NCI-H2171 treated with DMSO at 0.1 percent for 48 hours (cell line): ENCODE measurements around the gene C1orf210.

Experiments
- DNase-seq: peaks from one replicate; lab custom pipeline; 2025; lab: John Stamatoyannopoulos, UW

C1orf210 gene

DNA sequence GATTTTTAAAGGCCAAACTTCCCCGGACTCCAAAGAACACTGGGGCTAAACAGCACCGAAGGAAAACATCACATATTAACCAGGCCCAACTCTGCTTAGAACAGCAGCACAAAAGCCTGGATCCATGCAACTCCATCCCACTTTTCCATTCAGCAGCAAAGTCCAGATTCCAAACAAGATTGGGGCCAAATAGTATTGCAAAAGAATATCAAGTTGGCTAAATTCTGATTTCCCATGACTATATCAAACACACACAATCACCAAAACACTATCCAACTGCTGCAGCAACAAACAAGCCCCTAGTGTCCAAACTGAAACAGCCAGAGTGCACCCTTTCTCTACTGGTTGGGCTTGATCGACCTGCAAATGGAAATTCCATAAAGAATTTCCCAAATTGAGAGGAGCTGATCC is 35.0 kb downstream of the C1orf210 start:
- DNase-seq = no peak

- DNase-seq = no peak
These were observed 38.0 kb downstream of the C1orf210 start for GRCh38 chr1:43247256-43247921.

- DNase-seq = no peak
These were observed 38.7 kb downstream of the C1orf210 start for GRCh38 chr1:43246466-43247213.

DNA sequence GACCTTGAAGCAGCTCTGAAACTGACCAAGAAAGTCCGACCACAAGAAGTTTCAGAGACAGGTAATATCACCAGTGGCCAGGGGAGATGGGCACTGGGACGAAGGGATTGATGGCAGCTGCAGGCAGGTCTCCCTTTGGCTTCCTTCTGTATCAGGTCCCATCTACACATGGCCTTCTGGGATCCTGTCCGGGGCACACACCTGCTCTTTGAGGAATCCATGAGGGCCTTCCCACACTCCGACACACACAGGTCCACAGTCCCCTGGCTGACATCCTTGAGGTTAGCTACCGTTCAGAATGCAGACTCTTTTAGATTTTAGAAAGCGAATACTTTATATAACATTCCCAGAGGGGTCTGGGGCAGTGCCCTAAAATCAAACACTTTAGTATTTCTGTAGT is 42.1 kb downstream of the C1orf210 start:
- no peak for DNase-seq

- no peak for DNase-seq
These were observed 44.0 kb downstream of the C1orf210 start for GRCh38 chr1:43241413-43241836.

- no peak for DNase-seq
These were observed 45.9 kb downstream of the C1orf210 start for GRCh38 chr1:43239484-43239883.

- DNase-seq = no peak
These were observed 46.4 kb downstream of the C1orf210 start for GRCh38 chr1:43238991-43239469.

DNA sequence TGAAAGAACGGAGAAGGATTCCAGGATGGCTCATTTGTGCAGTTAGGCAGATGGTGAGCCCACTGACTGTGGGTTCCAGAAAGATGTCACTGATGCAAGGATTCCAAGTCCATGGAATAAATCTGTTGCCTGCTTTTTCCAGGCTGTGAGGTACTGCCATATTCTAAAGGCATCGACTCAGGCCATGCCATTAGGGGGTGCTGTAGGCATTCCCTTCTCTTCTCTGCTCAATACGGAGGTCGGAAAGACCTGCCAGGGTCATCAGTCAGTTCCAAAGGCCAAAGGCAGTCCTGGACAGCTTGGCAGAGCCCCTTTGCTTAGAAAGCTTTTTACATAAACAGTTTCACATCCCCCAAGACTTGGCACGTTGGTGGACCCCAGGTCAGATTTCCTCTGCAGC is 47.3 kb downstream of the C1orf210 start:
- DNase-seq = peak; percentile 12

- DNase-seq = no peak
These were observed 48.3 kb downstream of the C1orf210 start for GRCh38 chr1:43237121-43237520.

DNA sequence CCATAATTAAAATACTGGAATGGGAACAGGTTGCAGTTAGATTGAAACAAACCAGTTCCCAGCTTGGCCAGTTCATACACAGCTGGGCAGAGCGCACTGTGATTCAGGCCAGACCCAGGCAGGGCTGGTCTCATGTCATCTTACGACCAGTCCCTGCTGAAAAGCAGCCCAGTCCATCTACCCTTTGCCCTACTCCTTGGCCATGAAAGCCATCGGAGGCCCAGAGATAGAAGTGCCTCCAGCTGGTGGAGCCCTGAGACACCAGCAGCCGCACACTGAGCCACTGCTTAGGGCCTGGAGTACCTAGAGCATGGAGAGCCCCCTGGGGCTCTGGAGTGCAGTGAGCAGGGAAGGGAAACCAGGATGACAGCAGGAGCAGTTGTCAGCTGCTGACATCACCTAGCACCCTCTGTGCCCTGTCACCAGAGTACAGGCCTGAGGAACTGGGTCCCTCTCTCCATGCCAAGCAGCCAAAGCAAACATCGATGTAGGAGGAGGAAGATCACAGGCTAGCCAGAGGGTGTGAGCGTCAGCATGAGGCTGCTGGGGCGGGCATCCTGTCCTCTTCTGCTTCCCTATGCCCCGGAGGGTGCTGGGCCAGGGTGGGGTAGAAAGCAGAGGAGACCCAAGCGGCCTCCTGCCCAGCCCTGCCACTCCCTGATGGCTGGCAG is 49.8 kb downstream of the C1orf210 start:
- no peak for DNase-seq

DNA sequence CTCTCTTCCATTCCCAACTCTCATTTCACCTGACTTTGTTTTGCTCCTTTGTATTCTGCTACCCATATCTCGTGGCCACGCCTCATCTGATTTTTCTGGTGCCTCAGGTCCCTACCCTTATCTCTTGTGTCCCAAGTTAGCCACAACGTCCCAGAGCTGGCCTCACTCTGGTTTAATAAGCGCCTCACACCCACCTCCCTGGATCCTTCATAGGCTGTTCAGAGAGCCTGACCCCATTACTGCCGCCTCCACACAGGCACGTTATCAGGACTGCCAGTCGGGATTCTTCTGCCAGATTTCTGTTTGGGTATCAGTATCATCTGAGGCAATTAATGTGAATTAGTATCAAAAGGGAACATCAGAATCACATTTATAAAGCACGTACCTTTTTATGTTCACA is 50.3 kb downstream of the C1orf210 start:
- DNase-seq = no peak

GRCh38 chr1:43234267-43234666 is 51.1 kb downstream of the C1orf210 start:
- no peak for DNase-seq

DNA sequence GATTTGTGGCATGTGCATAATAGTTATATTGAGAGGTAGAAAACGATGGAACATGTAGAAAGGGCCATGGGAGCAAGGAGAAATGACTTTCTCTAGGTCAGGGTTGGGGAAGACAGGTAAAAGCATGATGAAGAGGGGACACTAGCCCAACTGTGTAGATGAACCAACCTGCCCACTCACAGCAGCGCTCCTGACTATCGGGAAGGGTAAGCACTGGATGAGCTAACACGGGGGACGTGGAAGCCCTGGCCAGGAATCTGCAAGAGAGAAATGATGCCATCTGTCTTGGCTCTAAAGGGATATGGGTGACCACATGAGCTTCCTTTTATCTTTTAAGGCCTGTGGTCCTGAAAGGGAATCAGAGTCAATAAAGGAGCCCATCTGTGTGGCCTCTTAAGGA is 51.8 kb downstream of the C1orf210 start:
- no peak for DNase-seq

- DNase-seq = no peak
These were observed 52.9 kb downstream of the C1orf210 start for GRCh38 chr1:43232482-43232881.

DNA sequence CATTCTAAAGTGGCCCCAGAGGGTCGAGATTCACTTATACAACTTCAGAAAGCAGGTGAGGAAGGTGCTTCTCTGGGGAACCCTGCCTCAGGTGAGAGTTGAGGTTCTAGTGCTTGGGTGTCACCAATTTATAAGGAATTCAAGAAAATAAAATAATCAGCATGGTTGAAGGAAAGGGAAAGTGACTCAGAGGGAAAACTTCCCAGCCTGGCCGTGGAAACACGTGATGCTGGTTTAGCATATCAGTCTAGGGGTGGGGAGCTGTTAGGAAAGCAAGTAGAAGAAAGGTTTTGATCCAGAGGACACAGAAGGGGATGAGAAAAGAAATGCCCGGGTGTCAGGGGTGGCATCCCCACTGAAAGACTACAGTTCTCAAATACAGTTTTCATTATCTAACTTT is 53.3 kb downstream of the C1orf210 start:
- no peak for DNase-seq
